HepG2 (cell line): ENCODE measurements around the gene DGAT2. TPM values are rescaled to one million over a fixed set of nuclear protein-coding genes. Genes with fewer than 3 reads are reported as not detected.
A peak's percentile ranks its signal among the peaks of the same experiment; 100 is the strongest.

Source experiments
- FOSL1 ChIP-seq: sonication (generic); formaldehyde crosslinking; IDR thresholded peaks from 2 replicates; pipeline ENCODE4 v1.9.0; 2021; ENCODE audit warnings: missing genetic modification reagents, borderline replicate concordance
- HNF4A ChIP-seq: sonication (generic); formaldehyde crosslinking; IDR thresholded peaks from 2 replicates; pipeline ENCODE4 v1.4.0; 2020; ENCODE audit warnings: missing genetic modification reagents
- MZF1 ChIP-seq: sonication (generic); formaldehyde crosslinking; IDR thresholded peaks from 2 replicates; pipeline ENCODE4 v1.8.1; 2023; ENCODE audit warnings: mild to moderate bottlenecking, missing genetic modification reagents, borderline replicate concordance
- PLRG1 ChIP-seq: fragments of 450-650 bp; conservative IDR thresholded peaks from 2 replicates; pipeline ENCODE4 v1.6.1; 2016
- PPARG ChIP-seq: conservative IDR thresholded peaks from 2 replicates; pipeline ENCODE4 v1.6.1; 2016; ENCODE audit warnings: missing biosample characterization, missing genetic modification reagents
- RXRB ChIP-seq: IDR thresholded peaks from 2 replicates; pipeline ENCODE4 v1.6.1; 2016; ENCODE audit warnings: borderline replicate concordance, missing genetic modification reagents, missing compliant biosample characterization
- TOPORS ChIP-seq: sonication (generic); formaldehyde crosslinking; IDR thresholded peaks from 2 replicates; pipeline ENCODE4 v1.8.0; 2023; ENCODE audit warnings: mild to moderate bottlenecking, missing genetic modification reagents
- ZBTB20 ChIP-seq: sonication (generic); formaldehyde crosslinking; IDR thresholded peaks from 2 replicates; pipeline ENCODE4 v1.8.1; 2023; ENCODE audit warnings: missing genetic modification reagents, low read depth, mild to moderate bottlenecking, borderline replicate concordance
- ZFP1 ChIP-seq: IDR thresholded peaks from 2 replicates; pipeline ENCODE4 v1.6.1; 2016
- ZNF17 ChIP-seq: sonication (generic); formaldehyde crosslinking; IDR thresholded peaks from 2 replicates; pipeline ENCODE4 v1.5.0; 2020; ENCODE audit warnings: mild to moderate bottlenecking, missing genetic modification reagents
- ZNF33B ChIP-seq: sonication (generic); formaldehyde crosslinking; IDR thresholded peaks from 2 replicates; pipeline ENCODE4 v1.5.1; 2020; ENCODE audit warnings: mild to moderate bottlenecking, missing genetic modification reagents
- polyA plus RNA-seq, 8 experiments: library from polyadenylated mRNA; depleted of rRNA in 3 of 8; stranded (reverse) in 7 of 8; unstranded in 1 of 8; fragments of >200 nt; fragmentation: Illumina TruSeq in 4 of 8; extraction: Trizol in 4 of 8; gene quantifications; 2 replicates each; pipeline versions ENCODE4 v1.2.1 to v1.2.3, GENCODE V29; 2011 to 2016; ENCODE audit warnings: low read depth in 4 of 8, missing spikeins in 1 of 8, mixed read lengths in 1 of 8; ENCODE audit not compliant: insufficient read depth in 1 of 8
- total RNA-seq, 5 experiments: library from RNA; depleted of rRNA; stranded (reverse); fragments of >200 nt; fragmentation: Illumina TruSeq; extraction: Trizol; gene quantifications; 2 replicates each; pipeline ENCODE4 v1.2.3, GENCODE V29; 2016; ENCODE audit warnings: low read depth in 1 of 5
- TF ChIP-seq, protein P1 (sequence below): sonication (generic); formaldehyde crosslinking; IDR thresholded peaks from 2 replicates; pipeline ENCODE4 v1.4.0; 2020; ENCODE audit warnings: mild to moderate bottlenecking, missing genetic modification reagents
- TF ChIP-seq, protein P2 (sequence below): IDR thresholded peaks from 2 replicates; pipeline ENCODE4 v1.4.0; 2020; ENCODE audit warnings: mild to moderate bottlenecking, missing genetic modification reagents
- TF ChIP-seq, protein P3 (sequence below): sonication (generic); formaldehyde crosslinking; IDR thresholded peaks from 2 replicates; pipeline ENCODE4 v1.4.0; 2020; ENCODE audit warnings: missing genetic modification reagents
- TF ChIP-seq, protein P4 (sequence below): IDR thresholded peaks from 2 replicates; pipeline ENCODE4 v1.6.1; 2018; ENCODE audit warnings: missing genetic modification reagents, mild to moderate bottlenecking, missing compliant biosample characterization
- TF ChIP-seq, protein P5 (sequence below): sonication (generic); formaldehyde crosslinking; IDR thresholded peaks from 2 replicates; pipeline ENCODE4 v1.4.0; 2020; ENCODE audit warnings: mild to moderate bottlenecking, missing genetic modification reagents, borderline replicate concordance

DGAT2 gene
- total and polyA plus RNA-seq, 2 of the 13 experiments (the other 11 are each of a cell fraction or from before 2014, with no cell fraction given): 39.0 to 65.6 TPM

DNA sequence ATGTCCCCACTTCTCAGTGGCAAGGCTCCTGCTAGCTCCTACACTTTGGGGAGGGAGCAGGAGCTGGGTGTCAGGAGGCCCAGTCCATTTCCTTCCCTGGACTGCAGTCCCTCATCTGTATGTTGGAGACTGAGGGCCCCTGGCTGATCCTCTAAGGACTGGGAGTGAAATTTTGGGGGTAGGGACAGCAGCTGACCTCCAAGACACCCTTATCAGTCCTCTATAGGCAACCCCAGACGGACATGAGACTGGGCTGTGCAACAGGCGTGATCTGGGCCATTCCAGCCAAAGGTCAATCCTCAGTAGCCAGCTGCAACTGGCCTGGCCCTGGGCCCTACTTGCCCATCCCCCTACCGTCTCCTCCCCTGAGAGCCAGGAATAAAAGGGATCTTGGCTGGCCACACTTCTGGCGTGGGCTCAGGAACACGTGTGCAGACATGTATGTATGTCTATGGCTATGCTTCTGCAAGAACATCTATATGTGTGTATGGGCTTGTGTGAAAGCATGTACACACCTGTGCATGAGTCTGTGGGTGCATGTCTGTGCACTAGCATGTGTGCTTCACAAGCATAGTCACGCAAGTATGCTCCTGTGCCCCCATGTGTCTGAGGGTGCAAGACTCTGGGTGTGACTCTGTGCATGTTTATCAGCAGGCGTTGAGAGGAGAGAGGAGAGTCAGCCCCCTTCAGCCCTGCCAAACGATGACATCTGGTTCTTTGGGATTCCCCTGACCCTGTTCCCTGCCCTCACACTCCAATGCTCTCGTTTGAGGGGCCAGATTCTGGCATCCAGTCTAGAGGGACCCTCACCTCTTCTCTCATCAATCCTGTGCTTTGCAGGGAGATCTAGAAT is 24.6 kb upstream of the DGAT2 start (continued):
- TF ChIP-seq, protein P1, sequence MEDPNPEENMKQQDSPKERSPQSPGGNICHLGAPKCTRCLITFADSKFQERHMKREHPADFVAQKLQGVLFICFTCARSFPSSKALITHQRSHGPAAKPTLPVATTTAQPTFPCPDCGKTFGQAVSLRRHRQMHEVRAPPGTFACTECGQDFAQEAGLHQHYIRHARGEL: no peak
- TF ChIP-seq, protein P2, sequence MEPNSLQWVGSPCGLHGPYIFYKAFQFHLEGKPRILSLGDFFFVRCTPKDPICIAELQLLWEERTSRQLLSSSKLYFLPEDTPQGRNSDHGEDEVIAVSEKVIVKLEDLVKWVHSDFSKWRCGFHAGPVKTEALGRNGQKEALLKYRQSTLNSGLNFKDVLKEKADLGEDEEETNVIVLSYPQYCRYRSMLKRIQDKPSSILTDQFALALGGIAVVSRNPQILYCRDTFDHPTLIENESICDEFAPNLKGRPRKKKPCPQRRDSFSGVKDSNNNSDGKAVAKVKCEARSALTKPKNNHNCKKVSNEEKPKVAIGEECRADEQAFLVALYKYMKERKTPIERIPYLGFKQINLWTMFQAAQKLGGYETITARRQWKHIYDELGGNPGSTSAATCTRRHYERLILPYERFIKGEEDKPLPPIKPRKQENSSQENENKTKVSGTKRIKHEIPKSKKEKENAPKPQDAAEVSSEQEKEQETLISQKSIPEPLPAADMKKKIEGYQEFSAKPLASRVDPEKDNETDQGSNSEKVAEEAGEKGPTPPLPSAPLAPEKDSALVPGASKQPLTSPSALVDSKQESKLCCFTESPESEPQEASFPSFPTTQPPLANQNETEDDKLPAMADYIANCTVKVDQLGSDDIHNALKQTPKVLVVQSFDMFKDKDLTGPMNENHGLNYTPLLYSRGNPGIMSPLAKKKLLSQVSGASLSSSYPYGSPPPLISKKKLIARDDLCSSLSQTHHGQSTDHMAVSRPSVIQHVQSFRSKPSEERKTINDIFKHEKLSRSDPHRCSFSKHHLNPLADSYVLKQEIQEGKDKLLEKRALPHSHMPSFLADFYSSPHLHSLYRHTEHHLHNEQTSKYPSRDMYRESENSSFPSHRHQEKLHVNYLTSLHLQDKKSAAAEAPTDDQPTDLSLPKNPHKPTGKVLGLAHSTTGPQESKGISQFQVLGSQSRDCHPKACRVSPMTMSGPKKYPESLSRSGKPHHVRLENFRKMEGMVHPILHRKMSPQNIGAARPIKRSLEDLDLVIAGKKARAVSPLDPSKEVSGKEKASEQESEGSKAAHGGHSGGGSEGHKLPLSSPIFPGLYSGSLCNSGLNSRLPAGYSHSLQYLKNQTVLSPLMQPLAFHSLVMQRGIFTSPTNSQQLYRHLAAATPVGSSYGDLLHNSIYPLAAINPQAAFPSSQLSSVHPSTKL: peak; percentile 80
- TF ChIP-seq ZBTB20 (CRISPR knock-in tag): 0 out of 2 replicates have a peak, but pooled peaks have one; percentile 44
- no peak; the same call in 1 of the 2 replicates for TF ChIP-seq PPARG (CRISPR knock-in tag)
- TF ChIP-seq MZF1 (CRISPR knock-in tag): no peak
- TF ChIP-seq, protein P3, sequence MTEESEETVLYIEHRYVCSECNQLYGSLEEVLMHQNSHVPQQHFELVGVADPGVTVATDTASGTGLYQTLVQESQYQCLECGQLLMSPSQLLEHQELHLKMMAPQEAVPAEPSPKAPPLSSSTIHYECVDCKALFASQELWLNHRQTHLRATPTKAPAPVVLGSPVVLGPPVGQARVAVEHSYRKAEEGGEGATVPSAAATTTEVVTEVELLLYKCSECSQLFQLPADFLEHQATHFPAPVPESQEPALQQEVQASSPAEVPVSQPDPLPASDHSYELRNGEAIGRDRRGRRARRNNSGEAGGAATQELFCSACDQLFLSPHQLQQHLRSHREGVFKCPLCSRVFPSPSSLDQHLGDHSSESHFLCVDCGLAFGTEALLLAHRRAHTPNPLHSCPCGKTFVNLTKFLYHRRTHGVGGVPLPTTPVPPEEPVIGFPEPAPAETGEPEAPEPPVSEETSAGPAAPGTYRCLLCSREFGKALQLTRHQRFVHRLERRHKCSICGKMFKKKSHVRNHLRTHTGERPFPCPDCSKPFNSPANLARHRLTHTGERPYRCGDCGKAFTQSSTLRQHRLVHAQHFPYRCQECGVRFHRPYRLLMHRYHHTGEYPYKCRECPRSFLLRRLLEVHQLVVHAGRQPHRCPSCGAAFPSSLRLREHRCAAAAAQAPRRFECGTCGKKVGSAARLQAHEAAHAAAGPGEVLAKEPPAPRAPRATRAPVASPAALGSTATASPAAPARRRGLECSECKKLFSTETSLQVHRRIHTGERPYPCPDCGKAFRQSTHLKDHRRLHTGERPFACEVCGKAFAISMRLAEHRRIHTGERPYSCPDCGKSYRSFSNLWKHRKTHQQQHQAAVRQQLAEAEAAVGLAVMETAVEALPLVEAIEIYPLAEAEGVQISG (CRISPR knock-in tag): peak; percentile 46; the same call in 1 of the 2 replicates
- no peak for TF ChIP-seq ZNF33B (CRISPR knock-in tag)
- TF ChIP-seq, protein P4, sequence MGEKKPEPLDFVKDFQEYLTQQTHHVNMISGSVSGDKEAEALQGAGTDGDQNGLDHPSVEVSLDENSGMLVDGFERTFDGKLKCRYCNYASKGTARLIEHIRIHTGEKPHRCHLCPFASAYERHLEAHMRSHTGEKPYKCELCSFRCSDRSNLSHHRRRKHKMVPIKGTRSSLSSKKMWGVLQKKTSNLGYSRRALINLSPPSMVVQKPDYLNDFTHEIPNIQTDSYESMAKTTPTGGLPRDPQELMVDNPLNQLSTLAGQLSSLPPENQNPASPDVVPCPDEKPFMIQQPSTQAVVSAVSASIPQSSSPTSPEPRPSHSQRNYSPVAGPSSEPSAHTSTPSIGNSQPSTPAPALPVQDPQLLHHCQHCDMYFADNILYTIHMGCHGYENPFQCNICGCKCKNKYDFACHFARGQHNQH (CRISPR knock-in tag): no peak
- peak; percentile 85 for TF ChIP-seq RXRB
- TF ChIP-seq FOSL1 (CRISPR knock-in tag): no peak
- TF ChIP-seq ZFP1 (CRISPR knock-in tag): no peak
- no peak for TF ChIP-seq ZNF17 (CRISPR knock-in tag)
- no peak for TF ChIP-seq PLRG1
- peak; percentile 91 for TF ChIP-seq HNF4A
- no peak for TF ChIP-seq TOPORS (CRISPR knock-in tag)
- TF ChIP-seq, protein P5, sequence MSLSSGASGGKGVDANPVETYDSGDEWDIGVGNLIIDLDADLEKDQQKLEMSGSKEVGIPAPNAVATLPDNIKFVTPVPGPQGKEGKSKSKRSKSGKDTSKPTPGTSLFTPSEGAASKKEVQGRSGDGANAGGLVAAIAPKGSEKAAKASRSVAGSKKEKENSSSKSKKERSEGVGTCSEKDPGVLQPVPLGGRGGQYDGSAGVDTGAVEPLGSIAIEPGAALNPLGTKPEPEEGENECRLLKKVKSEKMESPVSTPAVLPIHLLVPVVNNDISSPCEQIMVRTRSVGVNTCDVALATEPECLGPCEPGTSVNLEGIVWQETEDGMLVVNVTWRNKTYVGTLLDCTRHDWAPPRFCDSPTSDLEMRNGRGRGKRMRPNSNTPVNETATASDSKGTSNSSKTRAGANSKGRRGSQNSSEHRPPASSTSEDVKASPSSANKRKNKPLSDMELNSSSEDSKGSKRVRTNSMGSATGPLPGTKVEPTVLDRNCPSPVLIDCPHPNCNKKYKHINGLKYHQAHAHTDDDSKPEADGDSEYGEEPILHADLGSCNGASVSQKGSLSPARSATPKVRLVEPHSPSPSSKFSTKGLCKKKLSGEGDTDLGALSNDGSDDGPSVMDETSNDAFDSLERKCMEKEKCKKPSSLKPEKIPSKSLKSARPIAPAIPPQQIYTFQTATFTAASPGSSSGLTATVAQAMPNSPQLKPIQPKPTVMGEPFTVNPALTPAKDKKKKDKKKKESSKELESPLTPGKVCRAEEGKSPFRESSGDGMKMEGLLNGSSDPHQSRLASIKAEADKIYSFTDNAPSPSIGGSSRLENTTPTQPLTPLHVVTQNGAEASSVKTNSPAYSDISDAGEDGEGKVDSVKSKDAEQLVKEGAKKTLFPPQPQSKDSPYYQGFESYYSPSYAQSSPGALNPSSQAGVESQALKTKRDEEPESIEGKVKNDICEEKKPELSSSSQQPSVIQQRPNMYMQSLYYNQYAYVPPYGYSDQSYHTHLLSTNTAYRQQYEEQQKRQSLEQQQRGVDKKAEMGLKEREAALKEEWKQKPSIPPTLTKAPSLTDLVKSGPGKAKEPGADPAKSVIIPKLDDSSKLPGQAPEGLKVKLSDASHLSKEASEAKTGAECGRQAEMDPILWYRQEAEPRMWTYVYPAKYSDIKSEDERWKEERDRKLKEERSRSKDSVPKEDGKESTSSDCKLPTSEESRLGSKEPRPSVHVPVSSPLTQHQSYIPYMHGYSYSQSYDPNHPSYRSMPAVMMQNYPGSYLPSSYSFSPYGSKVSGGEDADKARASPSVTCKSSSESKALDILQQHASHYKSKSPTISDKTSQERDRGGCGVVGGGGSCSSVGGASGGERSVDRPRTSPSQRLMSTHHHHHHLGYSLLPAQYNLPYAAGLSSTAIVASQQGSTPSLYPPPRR: 0 out of 2 replicates have a peak, but pooled peaks have one; percentile 10
